ENCODE results near the gene MAP1LC3B. TPM values are rescaled to one million over a fixed set of nuclear protein-coding genes. Genes with fewer than 3 reads are reported as not detected.

Gene MAP1LC3B
- total RNA-seq, 1 experiment from 2014 or later = 45.3 TPM

- TF ChIP-seq EZH2 (IDR thresholded peaks at IDR 0.05; ENCODE audit: low read depth) (no peak), CTCF (conservative IDR thresholded peaks at IDR 0.05) (no peak)
- Histone ChIP-seq H3K4me3 (no peak overlapping the region), H3F3A (ENCODE audit: insufficient read depth, low read depth) (no peaks in the 10 kb centered on the region), H2AFZ (no peak overlapping the region), H3K4me2 (no peak overlapping the region), H3K36me3 (ENCODE audit: low read depth) (no peaks in the 10 kb centered on the region), H3K27ac (no peak overlapping the region), H4K20me1 (ENCODE audit: insufficient read depth) (peaks cover 5% of the 10 kb centered on the region), H3K9me3 (ENCODE audit: insufficient read depth, low read depth) (no peaks in the 10 kb centered on the region), H3K9me2 (ENCODE audit: insufficient read depth) (no peaks in the 10 kb centered on the region), H3K27me3 (ENCODE audit: insufficient read depth, low read depth) (no peaks in the 10 kb centered on the region), H3K4me1 (replicated peaks; ENCODE audit: insufficient read depth) (no peaks in the 10 kb centered on the region), H3K79me2 (ENCODE audit: low read depth) (no peaks in the 10 kb centered on the region)
- CTCF ChIA-PET = no interaction called here
- BruUV-seq (replicated peaks) = no TSS peak
- POLR2A ChIA-PET (ENCODE audit: unreplicated experiment) = no interaction called here
- intact Hi-C loops (cut with micrococcal nuclease; ENCODE audit: unreplicated experiment) = no loop called here
- no peak for DNase-seq
Observed at GRCh38 chr16:87356491-87356853, 35.7 kb upstream of the MAP1LC3B start.

- intact Hi-C loops (cut with micrococcal nuclease; ENCODE audit: unreplicated experiment) = no loop called here
- Histone ChIP-seq H3K4me2 (no peak overlapping the region), H3K4me1 (replicated peaks; ENCODE audit: insufficient read depth) (no peaks in the 10 kb centered on the region), H3F3A (ENCODE audit: insufficient read depth, low read depth) (no peaks in the 10 kb centered on the region), H3K4me3 (no peak overlapping the region), H3K79me2 (ENCODE audit: low read depth) (no peaks in the 10 kb centered on the region), H4K20me1 (ENCODE audit: insufficient read depth) (peaks cover 5% of the 10 kb centered on the region), H3K9me3 (ENCODE audit: insufficient read depth, low read depth) (no peaks in the 10 kb centered on the region), H3K9me2 (ENCODE audit: insufficient read depth) (no peaks in the 10 kb centered on the region), H3K27ac (no peak overlapping the region), H2AFZ (no peak overlapping the region), H3K36me3 (ENCODE audit: low read depth) (no peaks in the 10 kb centered on the region), H3K27me3 (ENCODE audit: insufficient read depth, low read depth) (no peaks in the 10 kb centered on the region)
- POLR2A ChIA-PET (ENCODE audit: unreplicated experiment) = no interaction called here
- BruUV-seq (replicated peaks) = no TSS peak
- CTCF ChIA-PET = no interaction called here
- TF ChIP-seq CTCF (conservative IDR thresholded peaks at IDR 0.05) (no peak), EZH2 (IDR thresholded peaks at IDR 0.05; ENCODE audit: low read depth) (no peak)
- no peak for DNase-seq
Observed at GRCh38 chr16:87358250-87358649, 33.9 kb upstream of the MAP1LC3B start.

- Histone ChIP-seq H3K79me2 (ENCODE audit: low read depth) (no peaks in the 10 kb centered on the region), H3K4me3 (no peak overlapping the region), H3K27ac (no peak overlapping the region), H3K4me2 (no peak overlapping the region), H3K9me2 (ENCODE audit: insufficient read depth) (no peaks in the 10 kb centered on the region), H3K4me1 (replicated peaks; ENCODE audit: insufficient read depth) (no peaks in the 10 kb centered on the region), H3K36me3 (ENCODE audit: low read depth) (no peaks in the 10 kb centered on the region), H3F3A (ENCODE audit: insufficient read depth, low read depth) (no peaks in the 10 kb centered on the region), H2AFZ (no peak overlapping the region), H3K27me3 (ENCODE audit: insufficient read depth, low read depth) (no peaks in the 10 kb centered on the region), H3K9me3 (ENCODE audit: insufficient read depth, low read depth) (no peaks in the 10 kb centered on the region), H4K20me1 (ENCODE audit: insufficient read depth) (peaks cover 5% of the 10 kb centered on the region)
- intact Hi-C loops (cut with micrococcal nuclease; ENCODE audit: unreplicated experiment) = no loop called here
- DNase-seq = no peak
- TF ChIP-seq EZH2 (IDR thresholded peaks at IDR 0.05; ENCODE audit: low read depth) (no peak), CTCF (conservative IDR thresholded peaks at IDR 0.05) (no peak)
- ChIA-PET POLR2A (ENCODE audit: unreplicated experiment) (no interaction called here), CTCF (no interaction called here)
- no TSS peak for BruUV-seq (replicated peaks)
Observed at GRCh38 chr16:87358696-87359095, 33.4 kb upstream of the MAP1LC3B start.
